ENCODE measurements around the gene MRPS35. TPM values are rescaled to one million over a fixed set of nuclear protein-coding genes. Genes with fewer than 3 reads are reported as not detected.

MRPS35 gene
- total and polyA plus RNA-seq, 2 experiments from 2014 or later: 58.1 to 58.7 TPM

DNA sequence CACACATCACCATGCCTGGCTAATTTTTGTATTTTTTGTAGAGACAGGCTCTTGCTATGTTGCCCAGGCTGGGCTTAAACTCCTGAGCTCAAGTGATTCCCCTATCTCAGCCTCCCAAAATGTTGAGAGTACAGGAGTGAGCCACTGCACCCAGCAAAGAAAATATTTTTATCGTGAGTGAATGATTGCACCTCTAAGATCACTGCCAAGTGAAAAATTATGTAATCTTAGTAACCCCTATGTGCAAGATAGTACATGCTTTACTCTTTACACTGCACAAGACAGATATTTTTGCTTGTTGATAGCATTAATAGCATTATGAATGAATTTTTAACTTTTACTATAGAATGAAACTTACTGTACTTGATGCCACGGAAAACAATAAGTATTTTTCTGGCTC, 3.4 kb upstream of the MRPS35 start (continued):
- TF ChIP-seq, protein P1, sequence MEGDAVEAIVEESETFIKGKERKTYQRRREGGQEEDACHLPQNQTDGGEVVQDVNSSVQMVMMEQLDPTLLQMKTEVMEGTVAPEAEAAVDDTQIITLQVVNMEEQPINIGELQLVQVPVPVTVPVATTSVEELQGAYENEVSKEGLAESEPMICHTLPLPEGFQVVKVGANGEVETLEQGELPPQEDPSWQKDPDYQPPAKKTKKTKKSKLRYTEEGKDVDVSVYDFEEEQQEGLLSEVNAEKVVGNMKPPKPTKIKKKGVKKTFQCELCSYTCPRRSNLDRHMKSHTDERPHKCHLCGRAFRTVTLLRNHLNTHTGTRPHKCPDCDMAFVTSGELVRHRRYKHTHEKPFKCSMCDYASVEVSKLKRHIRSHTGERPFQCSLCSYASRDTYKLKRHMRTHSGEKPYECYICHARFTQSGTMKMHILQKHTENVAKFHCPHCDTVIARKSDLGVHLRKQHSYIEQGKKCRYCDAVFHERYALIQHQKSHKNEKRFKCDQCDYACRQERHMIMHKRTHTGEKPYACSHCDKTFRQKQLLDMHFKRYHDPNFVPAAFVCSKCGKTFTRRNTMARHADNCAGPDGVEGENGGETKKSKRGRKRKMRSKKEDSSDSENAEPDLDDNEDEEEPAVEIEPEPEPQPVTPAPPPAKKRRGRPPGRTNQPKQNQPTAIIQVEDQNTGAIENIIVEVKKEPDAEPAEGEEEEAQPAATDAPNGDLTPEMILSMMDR (conservative IDR thresholded peaks at IDR 0.05; ENCODE audit: low read depth in 2 of 2): no peak
- TF ChIP-seq, protein P2, sequence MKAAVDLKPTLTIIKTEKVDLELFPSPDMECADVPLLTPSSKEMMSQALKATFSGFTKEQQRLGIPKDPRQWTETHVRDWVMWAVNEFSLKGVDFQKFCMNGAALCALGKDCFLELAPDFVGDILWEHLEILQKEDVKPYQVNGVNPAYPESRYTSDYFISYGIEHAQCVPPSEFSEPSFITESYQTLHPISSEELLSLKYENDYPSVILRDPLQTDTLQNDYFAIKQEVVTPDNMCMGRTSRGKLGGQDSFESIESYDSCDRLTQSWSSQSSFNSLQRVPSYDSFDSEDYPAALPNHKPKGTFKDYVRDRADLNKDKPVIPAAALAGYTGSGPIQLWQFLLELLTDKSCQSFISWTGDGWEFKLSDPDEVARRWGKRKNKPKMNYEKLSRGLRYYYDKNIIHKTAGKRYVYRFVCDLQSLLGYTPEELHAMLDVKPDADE (IDR thresholded peaks at IDR 0.05): no peak
- TF ChIP-seq EZH2 (IDR thresholded peaks at IDR 0.05; ENCODE audit: low read depth, unreplicated experiment): no peak
- no peak for TF ChIP-seq STAT1 (IDR thresholded peaks at IDR 0.05; ENCODE audit: unreplicated experiment)

DNA sequence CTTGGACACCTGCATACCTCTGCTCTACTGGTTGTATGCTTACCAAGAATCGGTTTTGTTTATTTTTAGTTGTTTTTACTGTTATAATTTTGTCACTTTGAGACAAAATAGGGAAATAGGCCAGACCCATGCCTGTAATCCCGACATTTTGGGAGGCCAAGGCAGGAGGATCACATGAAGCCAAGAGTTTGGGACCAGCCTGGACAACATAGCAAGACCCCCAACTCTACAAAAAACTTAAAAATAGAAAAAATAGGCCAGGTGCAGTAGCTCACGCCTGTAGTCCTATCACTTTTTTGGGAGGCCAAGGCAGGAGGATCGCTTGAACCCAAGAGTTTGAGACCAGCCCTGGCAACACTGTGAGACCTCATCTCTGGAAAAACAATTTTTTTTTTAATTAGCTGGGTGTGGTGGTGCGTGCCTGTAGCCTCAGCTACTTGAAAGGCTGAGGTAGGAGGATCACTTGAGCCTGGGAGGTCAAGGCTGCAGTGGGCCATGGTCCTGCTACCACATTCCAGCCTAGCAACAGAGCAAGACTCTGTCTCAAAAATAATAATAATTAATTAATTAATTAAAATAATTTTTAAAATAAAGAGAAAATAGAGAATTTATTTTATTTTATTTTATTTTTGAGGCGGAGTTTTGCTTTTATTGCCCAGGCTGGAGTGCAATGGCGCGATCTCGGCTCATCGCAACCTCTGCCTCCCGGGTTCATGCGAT, 1.3 kb upstream of the MRPS35 start:
- ATAC-seq (no peak), DNase-seq (ENCODE audit: low spot score) (no peak)
- Histone ChIP-seq H2AFZ (peak overlapping the region; percentile 86; the same call in 1 of the 2 replicates), H3F3A (replicated peaks; ENCODE audit: low read depth) (no peaks in the 10 kb centered on the region), H4K20me1 (replicated peaks; ENCODE audit: insufficient read depth) (no peaks in the 10 kb centered on the region; the same call in 1 of the 2 replicates), H3K4me1 (ENCODE audit: insufficient read depth) (peaks cover 11% of the 10 kb centered on the region), H3K79me2 (replicated peaks; ENCODE audit: insufficient read depth) (peaks cover 36% of the 10 kb centered on the region), H3K9me2 (ENCODE audit: insufficient read depth) (no peaks in the 10 kb centered on the region), H3K4me3 (no peak overlapping the region), H3K36me3 (ENCODE audit: insufficient read depth) (no peaks in the 10 kb centered on the region), H3K4me2 (no peak overlapping the region), H3K27me3 (ENCODE audit: insufficient read depth) (no peaks in the 10 kb centered on the region), H3K27ac (ENCODE audit: low read depth) (no peak overlapping the region)
- H3K4me1 Mint-ChIP-seq: peaks cover 13% of the 10 kb centered on the region
- peaks cover 9% of the 10 kb centered on the region; the same call in 2 of the 3 replicates for H3K36me3 Mint-ChIP-seq (ENCODE audit: low read depth)
- peaks cover 6% of the 10 kb centered on the region for H3K27me3 Mint-ChIP-seq (ENCODE audit: insufficient read depth, low read depth, poor library complexity)
- no peak overlapping the region for H3K27ac Mint-ChIP-seq
- H3K9me3 Mint-ChIP-seq: no peaks in the 10 kb centered on the region
- no peak overlapping the region for H3K4me3 Mint-ChIP-seq
- TF ChIP-seq, protein P1 (conservative IDR thresholded peaks at IDR 0.05; ENCODE audit: low read depth in 2 of 2): no peak
- TF ChIP-seq STAT1 (IDR thresholded peaks at IDR 0.05; ENCODE audit: unreplicated experiment): no peak
- TF ChIP-seq JUNB (IDR thresholded peaks at IDR 0.05; ENCODE audit: unreplicated experiment): no peak
- TF ChIP-seq, protein P3, sequence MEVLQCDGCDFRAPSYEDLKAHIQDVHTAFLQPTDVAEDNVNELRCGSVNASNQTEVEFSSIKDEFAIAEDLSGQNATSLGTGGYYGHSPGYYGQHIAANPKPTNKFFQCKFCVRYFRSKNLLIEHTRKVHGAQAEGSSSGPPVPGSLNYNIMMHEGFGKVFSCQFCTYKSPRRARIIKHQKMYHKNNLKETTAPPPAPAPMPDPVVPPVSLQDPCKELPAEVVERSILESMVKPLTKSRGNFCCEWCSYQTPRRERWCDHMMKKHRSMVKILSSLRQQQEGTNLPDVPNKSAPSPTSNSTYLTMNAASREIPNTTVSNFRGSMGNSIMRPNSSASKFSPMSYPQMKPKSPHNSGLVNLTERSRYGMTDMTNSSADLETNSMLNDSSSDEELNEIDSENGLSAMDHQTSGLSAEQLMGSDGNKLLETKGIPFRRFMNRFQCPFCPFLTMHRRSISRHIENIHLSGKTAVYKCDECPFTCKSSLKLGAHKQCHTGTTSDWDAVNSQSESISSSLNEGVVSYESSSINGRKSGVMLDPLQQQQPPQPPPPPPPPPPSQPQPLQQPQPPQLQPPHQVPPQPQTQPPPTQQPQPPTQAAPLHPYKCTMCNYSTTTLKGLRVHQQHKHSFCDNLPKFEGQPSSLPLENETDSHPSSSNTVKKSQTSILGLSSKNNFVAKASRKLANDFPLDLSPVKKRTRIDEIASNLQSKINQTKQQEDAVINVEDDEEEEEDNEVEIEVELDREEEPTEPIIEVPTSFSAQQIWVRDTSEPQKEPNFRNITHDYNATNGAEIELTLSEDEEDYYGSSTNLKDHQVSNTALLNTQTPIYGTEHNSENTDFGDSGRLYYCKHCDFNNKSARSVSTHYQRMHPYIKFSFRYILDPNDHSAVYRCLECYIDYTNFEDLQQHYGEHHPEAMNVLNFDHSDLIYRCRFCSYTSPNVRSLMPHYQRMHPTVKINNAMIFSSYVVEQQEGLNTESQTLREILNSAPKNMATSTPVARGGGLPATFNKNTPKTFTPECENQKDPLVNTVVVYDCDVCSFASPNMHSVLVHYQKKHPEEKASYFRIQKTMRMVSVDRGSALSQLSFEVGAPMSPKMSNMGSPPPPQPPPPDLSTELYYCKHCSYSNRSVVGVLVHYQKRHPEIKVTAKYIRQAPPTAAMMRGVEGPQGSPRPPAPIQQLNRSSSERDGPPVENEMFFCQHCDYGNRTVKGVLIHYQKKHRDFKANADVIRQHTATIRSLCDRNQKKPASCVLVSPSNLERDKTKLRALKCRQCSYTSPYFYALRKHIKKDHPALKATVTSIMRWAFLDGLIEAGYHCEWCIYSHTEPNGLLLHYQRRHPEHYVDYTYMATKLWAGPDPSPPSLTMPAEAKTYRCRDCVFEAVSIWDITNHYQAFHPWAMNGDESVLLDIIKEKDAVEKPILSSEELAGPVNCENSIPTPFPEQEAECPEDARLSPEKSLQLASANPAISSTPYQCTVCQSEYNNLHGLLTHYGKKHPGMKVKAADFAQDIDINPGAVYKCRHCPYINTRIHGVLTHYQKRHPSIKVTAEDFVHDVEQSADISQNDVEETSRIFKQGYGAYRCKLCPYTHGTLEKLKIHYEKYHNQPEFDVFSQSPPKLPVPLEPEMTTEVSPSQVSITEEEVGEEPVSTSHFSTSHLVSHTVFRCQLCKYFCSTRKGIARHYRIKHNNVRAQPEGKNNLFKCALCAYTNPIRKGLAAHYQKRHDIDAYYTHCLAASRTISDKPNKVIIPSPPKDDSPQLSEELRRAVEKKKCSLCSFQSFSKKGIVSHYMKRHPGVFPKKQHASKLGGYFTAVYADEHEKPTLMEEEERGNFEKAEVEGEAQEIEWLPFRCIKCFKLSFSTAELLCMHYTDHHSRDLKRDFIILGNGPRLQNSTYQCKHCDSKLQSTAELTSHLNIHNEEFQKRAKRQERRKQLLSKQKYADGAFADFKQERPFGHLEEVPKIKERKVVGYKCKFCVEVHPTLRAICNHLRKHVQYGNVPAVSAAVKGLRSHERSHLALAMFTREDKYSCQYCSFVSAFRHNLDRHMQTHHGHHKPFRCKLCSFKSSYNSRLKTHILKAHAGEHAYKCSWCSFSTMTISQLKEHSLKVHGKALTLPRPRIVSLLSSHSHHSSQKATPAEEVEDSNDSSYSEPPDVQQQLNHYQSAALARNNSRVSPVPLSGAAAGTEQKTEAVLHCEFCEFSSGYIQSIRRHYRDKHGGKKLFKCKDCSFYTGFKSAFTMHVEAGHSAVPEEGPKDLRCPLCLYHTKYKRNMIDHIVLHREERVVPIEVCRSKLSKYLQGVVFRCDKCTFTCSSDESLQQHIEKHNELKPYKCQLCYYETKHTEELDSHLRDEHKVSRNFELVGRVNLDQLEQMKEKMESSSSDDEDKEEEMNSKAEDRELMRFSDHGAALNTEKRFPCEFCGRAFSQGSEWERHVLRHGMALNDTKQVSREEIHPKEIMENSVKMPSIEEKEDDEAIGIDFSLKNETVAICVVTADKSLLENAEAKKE (CRISPR knock-in tag; IDR thresholded peaks at IDR 0.05): no peak
- TF ChIP-seq ZNF331 (CRISPR knock-in tag; IDR thresholded peaks at IDR 0.05; ENCODE audit: low read depth): no peak
- no peak for TF ChIP-seq NANOG (IDR thresholded peaks at IDR 0.05; ENCODE audit: borderline replicate concordance)
- TF ChIP-seq, protein P2 (IDR thresholded peaks at IDR 0.05): no peak
